Adrenal gland (tissue), 12 donors: Measurements from ENCODE around the gene NDUFAF8. TPM values are rescaled to one million over a fixed set of nuclear protein-coding genes. Genes with fewer than 3 reads are reported as not detected.

ENCODE experiments used
- DNase-seq, 7 donors: peaks; one replicate each; pipeline ENCODE4 v3.0.0-alpha.2; 2019 to 2020
- H3K27ac ChIP-seq, 5 donors: fragments of 200-600 bp; sonication (generic) in 4 of 5; 1 replicate in 3 of 5; 2 replicates in 2 of 5; pipeline versions ENCODE4 v1.5.1 to v1.8.0; 2016 to 2020; ENCODE audit warnings: mild to moderate bottlenecking in 1 of 5
- H3K27me3 ChIP-seq: fragments of 200-600 bp; 2 replicates; pipeline ENCODE4 v1.8.0; 2021
- H3K36me3 ChIP-seq, 2 donors: fragments of 200-600 bp; replicated peaks in 1 of 2; 1 replicate in 1 of 2; 2 replicates in 1 of 2; pipeline versions ENCODE4 v1.5.1 to v1.8.0; 2018 to 2022
- H3K4me1 ChIP-seq, 2 donors: fragments of 200-600 bp; replicated peaks in 1 of 2; 1 replicate in 1 of 2; 2 replicates in 1 of 2; pipeline versions ENCODE4 v1.5.1 to v1.8.0; 2018 to 2021
- H3K4me3 ChIP-seq, 4 donors: fragments of 200-600 bp; sonication (generic) in 3 of 4; one replicate each; pipeline ENCODE4 v1.5.1; 2016 to 2018
- H3K9me3 ChIP-seq, 3 donors: fragments of 200-600 bp; sonication (generic) in 1 of 3; replicated peaks in 1 of 3; 1 replicate in 2 of 3; 2 replicates in 1 of 3; pipeline versions ENCODE4 v1.5.1 to v1.8.0; 2016 to 2021
- POLR2A ChIP-seq, 2 donors: fragments of 450-650 bp; IDR thresholded peaks; one replicate each; pipeline ENCODE4 v1.6.1; 2017; ENCODE audit warnings: antibody characterized with exemption in 2 of 2, mild to moderate bottlenecking in 2 of 2, moderate library complexity in 1 of 2
- WGBS, 4 donors: extraction: QIAGEN DNeasy Blood & Tissue Kit in 2 of 4; methylation state at CpG; one replicate each; pipeline versions ENCODE4 v1.1.5 to v1.1.7; 2013 to 2017; 5-methylcytosine and 5-hydroxymethylcytosine counted together
- intact Hi-C, 2 donors: fragments of 100-400 bp; cut with DNase I; formaldehyde crosslinking; loops; one replicate each; pipeline versions ENCODE4 v1.14.1 to v1.15.0; 2022 to 2023
- polyA plus RNA-seq, 3 donors: library from polyadenylated mRNA; stranded (reverse); fragments of 200-250 nt in 2 of 3; fragments of 350-450 nt in 1 of 3; fragmentation: Illumina TruSeq in 1 of 3; extraction: RNeasy Lipid Tissue Mini Kit (QIAGEN cat#74804) in 1 of 3; gene quantifications; one replicate each; pipeline ENCODE4 v1.2.3, GENCODE V29; 2013 to 2014
- total RNA-seq, 9 donors: library from RNA; depleted of rRNA in 4 of 9; stranded (reverse); fragments of >200 nt in 4 of 9; fragments of 120-200 nt in 1 of 9; fragmentation: NEBNext Ultra II Directional in 1 of 9; extraction: Animal tissue kit (Norgen Biotek cat#: 25700) in 1 of 9; gene quantifications; one replicate each; pipeline versions ENCODE4 v1.1.0 to v1.2.4, GENCODE V29; 2013 to 2023
- TF ChIP-seq, protein P1 (sequence below), 6 experiments: fragments of 450-650 bp in 4 of 6; fragments of 200-600 bp in 2 of 6; sonication (generic) in 1 of 6; IDR thresholded peaks; 1 replicate in 5 of 6; 2 replicates in 1 of 6; pipeline versions ENCODE4 v1.5.1 to v1.8.0; 2016 to 2021; ENCODE audit warnings: antibody characterized with exemption in 6 of 6, mild to moderate bottlenecking in 2 of 6, moderate library complexity in 1 of 6
- donor health status: healthy with polysubstance abuse.
- donor health status: Bipolar disorder and iron deficiency.
- donor health status: DM: yes; HTN: yes; CAD: no.
- donor health status: DM: no; HTN: no; CAD: no.
- donor health status: DM: no; HTN: no; CAD: no.
- donor health status: DM: yes; HTN: yes; CAD: no.

The NDUFAF8 gene
- total and polyA plus RNA-seq, 12 donors, result 25.3 to 106 (median 49.6) TPM

DNA sequence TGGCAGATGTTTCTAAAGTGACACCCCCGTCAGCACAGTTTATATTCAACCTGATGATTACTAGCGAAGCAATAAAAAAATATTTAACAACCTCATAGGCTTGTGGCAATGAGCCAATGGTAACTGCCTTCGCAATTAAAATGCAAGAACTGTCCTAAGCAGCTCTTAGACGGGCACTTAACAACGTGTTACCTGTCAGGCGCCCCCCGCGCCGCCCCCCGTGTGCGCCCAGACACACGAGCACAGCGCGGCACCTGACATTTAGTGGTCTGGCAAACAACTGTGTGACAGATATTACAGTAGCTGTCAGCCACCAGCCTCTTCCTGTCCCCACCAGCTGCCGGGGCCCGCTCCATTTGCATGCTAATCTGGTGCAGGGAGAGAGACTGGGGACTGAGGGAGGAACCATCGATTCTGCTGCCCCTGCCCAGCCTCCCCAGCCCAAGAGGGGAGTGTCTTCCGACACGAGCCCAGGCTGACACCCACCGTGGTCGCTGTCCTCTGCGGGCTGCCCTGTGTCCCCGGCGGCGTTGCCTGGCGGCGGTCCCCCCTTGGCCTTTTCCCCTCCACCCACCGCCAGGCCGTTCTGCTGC lies 12.7 kb downstream of the NDUFAF8 start:
- H3K4me1 ChIP-seq, result peaks cover 0 to 15% of the 10 kb centered on the region in 2 donors
- intact Hi-C loops, result loop anchor here (5.0 kb wide), 2 partner anchors 235 to 345 kb away; no protein-coding TSS in a partner anchor

DNA sequence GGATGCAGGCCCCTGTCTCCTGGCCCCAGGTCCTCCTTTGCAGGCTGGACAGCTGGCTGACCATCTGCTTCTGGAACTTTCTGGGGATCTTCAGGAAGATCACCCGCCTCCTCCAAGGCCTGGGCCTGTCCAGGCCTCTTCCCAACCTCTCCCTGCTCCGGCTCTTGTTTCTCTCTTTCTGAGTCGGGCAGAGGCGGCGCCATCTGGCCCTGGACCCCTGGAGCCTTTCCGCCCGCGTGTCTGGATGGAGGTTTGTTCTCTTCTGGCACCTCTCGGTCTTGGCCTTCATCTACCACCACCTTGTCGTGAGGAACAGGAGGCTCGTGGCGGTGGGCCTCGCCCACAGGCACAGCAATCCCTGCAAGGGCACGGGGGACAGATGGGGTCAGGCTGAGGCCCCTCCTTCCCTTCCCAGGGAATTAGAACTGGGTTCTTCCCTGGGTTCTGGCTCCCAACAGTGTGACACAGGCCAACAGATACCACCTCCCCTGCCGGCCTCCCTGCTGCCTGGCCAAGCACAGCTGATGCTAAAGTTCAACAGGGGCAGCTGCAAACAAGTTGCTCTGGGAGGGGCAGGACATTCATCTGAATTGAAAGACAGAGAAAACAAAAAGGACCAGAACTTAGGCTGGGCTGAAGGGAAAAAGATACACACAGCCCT lies 13.3 kb downstream of the NDUFAF8 start:
- H3K9me3 ChIP-seq, result no peaks in the 10 kb centered on the region
- H3K4me1 ChIP-seq, result peaks cover 0 to 15% of the 10 kb centered on the region in 2 donors
- H3K4me3 ChIP-seq, result no peak overlapping the region
- H3K27ac ChIP-seq, result peak overlapping the region in 1 of 5 donors; percentile 59
- no peaks in the 10 kb centered on the region for H3K27me3 ChIP-seq
- intact Hi-C loops, result loop anchor here (5.0 kb wide), 2 partner anchors 235 to 345 kb away; no protein-coding TSS in a partner anchor
- no peak for TF ChIP-seq POLR2A (IDR thresholded peaks at IDR 0.05)
- TF ChIP-seq, protein P1, sequence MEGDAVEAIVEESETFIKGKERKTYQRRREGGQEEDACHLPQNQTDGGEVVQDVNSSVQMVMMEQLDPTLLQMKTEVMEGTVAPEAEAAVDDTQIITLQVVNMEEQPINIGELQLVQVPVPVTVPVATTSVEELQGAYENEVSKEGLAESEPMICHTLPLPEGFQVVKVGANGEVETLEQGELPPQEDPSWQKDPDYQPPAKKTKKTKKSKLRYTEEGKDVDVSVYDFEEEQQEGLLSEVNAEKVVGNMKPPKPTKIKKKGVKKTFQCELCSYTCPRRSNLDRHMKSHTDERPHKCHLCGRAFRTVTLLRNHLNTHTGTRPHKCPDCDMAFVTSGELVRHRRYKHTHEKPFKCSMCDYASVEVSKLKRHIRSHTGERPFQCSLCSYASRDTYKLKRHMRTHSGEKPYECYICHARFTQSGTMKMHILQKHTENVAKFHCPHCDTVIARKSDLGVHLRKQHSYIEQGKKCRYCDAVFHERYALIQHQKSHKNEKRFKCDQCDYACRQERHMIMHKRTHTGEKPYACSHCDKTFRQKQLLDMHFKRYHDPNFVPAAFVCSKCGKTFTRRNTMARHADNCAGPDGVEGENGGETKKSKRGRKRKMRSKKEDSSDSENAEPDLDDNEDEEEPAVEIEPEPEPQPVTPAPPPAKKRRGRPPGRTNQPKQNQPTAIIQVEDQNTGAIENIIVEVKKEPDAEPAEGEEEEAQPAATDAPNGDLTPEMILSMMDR (IDR thresholded peaks at IDR 0.05), result no peak
- no peak for DNase-seq
- WGBS, 4 donors, result 82 to 90% (median 89%) methylated on average over 11 to 15 of the region's 15 CpGs
- H3K36me3 ChIP-seq, result peaks cover 0 to 43% of the 10 kb centered on the region in 2 donors

More for the DNA sequence above, 12.7 kb downstream of the NDUFAF8 start:
- 74 to 93% (median 86%) methylated on average over 16 to 29 of the region's 29 CpGs for WGBS, 4 donors
- TF ChIP-seq, protein P1 (IDR thresholded peaks at IDR 0.05), result no peak
- TF ChIP-seq POLR2A (IDR thresholded peaks at IDR 0.05), result no peak
- no peak overlapping the region for H3K4me3 ChIP-seq
- H3K27ac ChIP-seq, result peak overlapping the region in 1 of 5 donors; percentile 59
- no peak for DNase-seq
- peaks cover 0 to 37% of the 10 kb centered on the region in 2 donors for H3K36me3 ChIP-seq
- no peaks in the 10 kb centered on the region for H3K27me3 ChIP-seq
- H3K9me3 ChIP-seq, result no peaks in the 10 kb centered on the region

DNA sequence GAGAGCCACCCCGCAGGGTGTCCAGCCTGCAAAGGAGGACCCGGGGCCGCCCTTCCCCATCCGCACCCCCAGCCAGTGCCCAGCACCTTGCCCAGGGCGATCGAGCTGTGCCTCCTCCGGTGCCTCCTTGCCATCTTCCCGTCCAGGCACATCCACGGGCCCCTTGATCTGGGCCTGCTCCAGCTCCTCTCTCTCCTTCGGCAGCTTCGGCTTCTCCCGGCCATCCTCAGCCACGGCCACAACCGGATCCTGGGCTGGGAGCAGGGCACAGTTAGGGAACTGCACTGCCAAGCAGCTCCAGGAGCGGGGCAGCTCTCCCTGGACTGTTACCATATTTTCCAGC lies 13.8 kb downstream of the NDUFAF8 start:
- Histone ChIP-seq H3K9me3 (no peaks in the 10 kb centered on the region), H3K4me3 (no peak overlapping the region), H3K36me3 (peaks cover 0 to 47% of the 10 kb centered on the region in 2 donors), H3K27me3 (no peaks in the 10 kb centered on the region), H3K27ac (peak overlapping the region in 1 of 5 donors; percentile 59), H3K4me1 (peaks cover 0 to 15% of the 10 kb centered on the region in 2 donors)
- 49 to 79% (median 70%) methylated on average over 7 to 15 of the region's 15 CpGs for WGBS, 4 donors
- TF ChIP-seq, protein P1 (IDR thresholded peaks at IDR 0.05), result no peak
- no peak for TF ChIP-seq POLR2A (IDR thresholded peaks at IDR 0.05)
- DNase-seq, result no peak
- intact Hi-C loops, result loop anchor here (5.0 kb wide), 2 partner anchors 234 to 344 kb away; no protein-coding TSS in a partner anchor

DNA sequence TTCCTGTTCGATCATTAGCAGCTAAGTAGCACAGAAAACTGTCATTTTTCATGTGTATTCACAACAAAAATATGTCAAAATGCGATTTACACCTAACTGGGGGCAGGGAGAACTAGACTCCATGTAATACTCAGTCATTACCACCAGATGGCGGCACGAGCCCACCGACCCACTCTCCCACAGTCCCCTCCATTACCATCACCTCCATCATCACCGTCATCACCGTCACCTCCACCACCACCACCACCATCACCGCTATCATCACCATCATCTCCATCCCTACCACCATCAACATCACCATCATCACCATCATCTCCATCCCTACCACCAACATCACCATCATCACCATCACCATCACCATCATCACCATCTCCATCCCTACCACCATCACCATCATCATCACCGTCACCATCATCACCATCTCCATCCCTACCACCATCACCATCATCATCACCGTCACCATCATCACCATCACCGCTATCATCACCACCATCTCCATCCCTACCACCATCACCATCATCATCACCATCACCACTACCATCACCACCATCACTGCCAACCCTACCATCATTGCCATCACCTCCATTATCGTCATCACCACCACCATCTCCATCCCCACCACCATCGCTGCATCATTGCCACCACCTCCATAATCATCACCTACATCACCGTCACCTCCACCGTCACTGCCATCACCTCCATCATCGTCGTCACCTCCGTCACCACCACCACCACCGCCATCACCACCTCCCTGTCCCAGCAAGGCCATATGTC lies 14.4 kb downstream of the NDUFAF8 start:
- H3K27ac ChIP-seq, result peak overlapping the region in 1 of 5 donors; percentile 59
- H3K4me1 ChIP-seq, result peaks cover 0 to 15% of the 10 kb centered on the region in 2 donors

More for the DNA sequence above, 14.4 kb downstream of the NDUFAF8 start:
- Histone ChIP-seq H3K36me3 (peaks cover 0 to 53% of the 10 kb centered on the region in 2 donors), H3K4me3 (no peak overlapping the region), H3K9me3 (no peaks in the 10 kb centered on the region), H3K27me3 (no peaks in the 10 kb centered on the region)
- intact Hi-C loops, result loop anchor here (5.0 kb wide), 2 partner anchors 234 to 344 kb away; no protein-coding TSS in a partner anchor
- no peak for TF ChIP-seq POLR2A (IDR thresholded peaks at IDR 0.05)
- TF ChIP-seq, protein P1 (IDR thresholded peaks at IDR 0.05), result peak; percentile 65 to 97 (median 84)
- DNase-seq, result peak in 3 of 7 donors; percentile 52 to 81 (median 55)
- WGBS, 4 donors, result 59 to 62% (median 60%) methylated on average over 19 of the region's 19 CpGs
